Measurements from ENCODE around the gene EP300.
"Not testable (repeated sequence)": the region's sequence is repeated elsewhere in the genome, so short reads cannot be mapped to it uniquely, and the experiment has no call there.

Gene EP300

GRCh38 chr22:41085842-41086241 is 6.5 kb upstream of the EP300 start:
- no peak for DNase-seq (ENCODE audit: low spot score)

GRCh38 chr22:41091132-41092022 is 1.0 kb upstream of the EP300 start:
- peak; percentile 99 for DNase-seq (ENCODE audit: low spot score)

- DNase-seq (ENCODE audit: low spot score), result peak; percentile 49
Observed at GRCh38 chr22:41092847-41093411, 537 bp downstream of the EP300 start.

GRCh38 chr22:41094041-41094593 is 1.7 kb downstream of the EP300 start:
- peak; percentile 57 for DNase-seq (ENCODE audit: low spot score)

- no peak for DNase-seq (ENCODE audit: low spot score)
Observed at GRCh38 chr22:41096391-41096790, 4.0 kb downstream of the EP300 start.

- DNase-seq (ENCODE audit: low spot score), result no peak
Observed at GRCh38 chr22:41096841-41097240, 4.4 kb downstream of the EP300 start.

GRCh38 chr22:41099036-41099435 is 6.6 kb downstream of the EP300 start:
- no peak for DNase-seq (ENCODE audit: low spot score)

DNA sequence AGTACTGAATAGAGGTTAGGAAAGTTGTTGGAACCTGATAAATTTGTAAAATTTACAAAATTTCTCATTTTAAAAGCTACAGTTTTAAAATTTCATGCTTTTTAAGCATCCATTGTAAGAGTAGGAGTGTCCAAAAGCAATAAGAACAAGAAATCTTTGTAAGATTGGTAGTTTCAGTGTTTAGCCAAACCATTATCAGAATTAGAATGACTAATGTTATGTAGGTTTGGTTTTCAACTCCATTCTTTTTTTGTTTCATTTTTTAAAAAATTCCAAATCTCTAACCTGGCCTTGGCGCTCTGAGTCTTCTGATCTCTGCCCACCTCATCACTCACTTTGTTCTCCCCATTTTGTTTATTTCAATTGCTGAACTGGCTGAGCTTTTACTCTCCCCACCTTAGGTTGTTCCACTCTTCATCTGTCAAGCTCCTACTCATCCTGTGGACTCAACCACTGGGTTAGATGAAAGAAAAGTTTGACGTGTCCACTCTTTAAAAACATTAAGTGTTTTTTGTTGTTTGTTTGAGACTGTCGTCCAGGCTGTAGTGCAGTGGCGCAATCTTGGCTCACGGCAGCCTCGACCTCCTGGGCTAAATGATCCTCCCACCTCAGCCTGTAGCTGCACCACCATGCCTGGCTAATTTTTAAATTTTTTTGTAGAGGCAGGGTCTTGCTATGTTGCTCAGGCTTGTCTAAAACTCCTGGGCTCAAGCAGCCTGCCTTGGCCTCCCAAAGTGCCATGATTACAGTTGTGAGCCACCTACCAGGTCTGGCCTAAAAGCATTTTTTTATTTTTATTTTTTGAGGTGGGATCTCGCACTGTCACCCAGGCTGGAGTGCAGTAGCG is 14.0 kb downstream of the EP300 start:
- no peak for DNase-seq (ENCODE audit: low spot score)

DNA sequence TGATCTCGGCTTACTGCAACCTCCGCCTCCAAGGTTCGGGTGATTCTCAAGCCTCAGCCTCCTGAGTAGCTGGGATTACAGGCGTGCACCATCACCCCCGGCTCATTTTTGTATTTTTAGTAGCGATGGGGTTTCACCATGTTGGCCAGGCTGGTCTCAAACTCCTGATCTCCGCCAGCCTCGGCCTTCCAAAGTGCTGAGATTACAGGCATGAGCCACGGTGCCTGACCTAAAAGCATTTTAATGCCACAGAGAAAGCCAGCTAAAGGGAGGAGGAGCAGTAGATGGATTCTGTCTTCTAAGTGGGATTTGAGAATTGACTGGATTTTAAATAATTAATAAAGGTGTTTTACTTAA is 14.6 kb downstream of the EP300 start:
- DNase-seq (ENCODE audit: low spot score), result not testable (repeated sequence)

DNA sequence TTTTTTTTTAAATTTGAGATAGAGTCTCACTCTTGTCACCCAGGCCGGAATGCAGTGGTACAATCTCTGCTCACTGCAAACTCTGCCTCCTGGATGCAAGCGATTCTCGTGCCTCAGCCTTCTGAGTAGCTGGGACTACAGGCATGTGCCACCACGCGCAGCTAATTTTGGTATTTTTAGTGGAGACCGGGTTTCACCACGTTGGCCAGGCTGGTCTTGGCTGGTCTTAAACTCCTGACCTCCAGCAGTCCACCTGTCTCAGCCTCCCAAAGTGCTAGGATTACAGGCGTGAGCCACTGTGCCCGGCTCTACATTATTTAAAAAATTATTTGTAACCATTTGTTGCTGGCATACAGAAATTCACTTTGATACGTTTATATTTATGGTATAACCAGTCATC is 18.6 kb downstream of the EP300 start:
- no peak for DNase-seq (ENCODE audit: low spot score)

GRCh38 chr22:41116342-41116741 is 23.9 kb downstream of the EP300 start:
- no peak for DNase-seq (ENCODE audit: low spot score)

DNA sequence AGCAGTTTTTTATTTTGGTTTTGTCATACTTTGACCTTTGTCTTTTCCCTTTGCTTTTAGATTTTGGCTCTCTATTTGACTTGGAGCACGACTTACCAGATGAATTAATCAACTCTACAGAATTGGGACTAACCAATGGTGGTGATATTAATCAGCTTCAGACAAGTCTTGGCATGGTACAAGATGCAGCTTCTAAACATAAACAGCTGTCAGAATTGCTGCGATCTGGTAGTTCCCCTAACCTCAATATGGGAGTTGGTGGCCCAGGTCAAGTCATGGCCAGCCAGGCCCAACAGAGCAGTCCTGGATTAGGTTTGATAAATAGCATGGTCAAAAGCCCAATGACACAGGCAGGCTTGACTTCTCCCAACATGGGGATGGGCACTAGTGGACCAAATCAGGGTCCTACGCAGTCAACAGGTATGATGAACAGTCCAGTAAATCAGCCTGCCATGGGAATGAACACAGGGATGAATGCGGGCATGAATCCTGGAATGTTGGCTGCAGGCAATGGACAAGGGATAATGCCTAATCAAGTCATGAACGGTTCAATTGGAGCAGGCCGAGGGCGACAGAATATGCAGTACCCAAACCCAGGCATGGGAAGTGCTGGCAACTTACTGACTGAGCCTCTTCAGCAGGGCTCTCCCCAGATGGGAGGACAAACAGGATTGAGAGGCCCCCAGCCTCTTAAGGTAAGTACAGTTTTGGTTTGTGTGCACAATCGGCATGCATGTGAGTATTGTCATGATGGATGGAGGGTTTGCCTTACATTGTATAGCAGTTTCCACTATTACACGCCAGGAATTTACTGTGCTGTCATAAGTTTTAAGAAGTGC is 25.0 kb downstream of the EP300 start:
- DNase-seq (ENCODE audit: low spot score), result no peak

GRCh38 chr22:41123151-41123550 is 30.8 kb downstream of the EP300 start:
- DNase-seq (ENCODE audit: low spot score), result no peak

DNA sequence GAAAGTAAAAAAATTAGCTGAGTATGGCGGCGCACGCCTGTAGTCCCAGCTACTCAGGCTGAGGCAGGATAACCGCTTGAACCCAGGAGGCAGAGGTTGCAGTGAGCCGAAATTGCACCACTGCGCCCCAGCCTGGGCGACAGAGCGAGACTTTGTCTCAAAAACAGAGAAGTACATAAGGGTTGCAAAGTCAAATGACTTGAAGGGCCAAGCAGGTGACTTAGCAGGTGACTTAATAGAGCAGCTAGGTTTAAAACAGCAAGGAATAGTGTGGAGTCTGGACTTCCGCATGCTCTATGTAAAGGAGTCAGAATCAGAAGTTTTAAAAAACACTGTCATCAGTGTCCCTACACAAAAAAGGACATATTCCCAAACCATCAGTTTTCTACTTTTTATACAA is 31.7 kb downstream of the EP300 start:
- DNase-seq (ENCODE audit: low spot score), result no peak

GRCh38 chr22:41127451-41127850 is 35.1 kb downstream of the EP300 start:
- DNase-seq (ENCODE audit: low spot score), result no peak

GRCh38 chr22:41128606-41129005 is 36.2 kb downstream of the EP300 start:
- DNase-seq (ENCODE audit: low spot score), result no peak

- DNase-seq (ENCODE audit: low spot score), result no peak
Observed at GRCh38 chr22:41132550-41132949, 40.2 kb downstream of the EP300 start.

- DNase-seq (ENCODE audit: low spot score), result no peak
Observed at GRCh38 chr22:41140365-41140957, 48.1 kb downstream of the EP300 start.

DNA sequence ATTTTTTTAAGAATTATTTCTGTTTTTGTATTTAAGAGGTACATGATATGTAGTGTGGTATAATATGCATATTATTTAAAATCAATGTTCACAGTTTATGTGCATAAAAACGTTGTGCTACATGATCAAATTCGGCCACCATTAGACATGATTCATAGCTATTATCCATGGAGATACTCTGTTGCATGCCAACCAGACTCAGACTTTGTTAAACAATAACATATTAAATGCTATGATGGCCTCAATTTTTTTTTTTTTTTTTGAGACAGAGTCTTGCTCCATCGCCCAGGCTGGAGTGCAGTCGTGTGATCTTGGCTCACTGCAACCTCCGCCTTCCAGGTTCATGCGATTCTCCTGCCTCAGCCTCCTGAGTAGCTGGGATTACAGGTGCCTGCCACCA is 53.5 kb downstream of the EP300 start:
- not testable (repeated sequence) for DNase-seq (ENCODE audit: low spot score)

DNA sequence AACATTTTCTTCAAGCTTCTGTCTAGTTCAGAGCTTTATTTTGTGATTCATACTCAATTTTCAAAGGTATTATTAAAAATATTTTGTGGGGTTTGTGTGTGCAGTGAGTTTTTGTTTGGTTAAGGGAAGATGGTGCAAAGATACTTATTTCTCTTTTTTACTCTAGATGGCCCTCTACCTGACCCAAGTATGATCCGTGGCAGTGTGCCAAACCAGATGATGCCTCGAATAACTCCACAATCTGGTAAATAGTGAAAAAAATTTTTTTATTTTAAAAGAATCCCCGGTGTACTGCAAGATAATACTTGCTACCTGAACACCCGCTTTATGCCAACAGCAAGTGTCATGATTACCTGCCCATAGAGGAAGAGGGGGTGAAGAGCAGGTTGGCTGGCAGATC is 54.2 kb downstream of the EP300 start:
- peak; percentile 52 for DNase-seq (ENCODE audit: low spot score)

DNA sequence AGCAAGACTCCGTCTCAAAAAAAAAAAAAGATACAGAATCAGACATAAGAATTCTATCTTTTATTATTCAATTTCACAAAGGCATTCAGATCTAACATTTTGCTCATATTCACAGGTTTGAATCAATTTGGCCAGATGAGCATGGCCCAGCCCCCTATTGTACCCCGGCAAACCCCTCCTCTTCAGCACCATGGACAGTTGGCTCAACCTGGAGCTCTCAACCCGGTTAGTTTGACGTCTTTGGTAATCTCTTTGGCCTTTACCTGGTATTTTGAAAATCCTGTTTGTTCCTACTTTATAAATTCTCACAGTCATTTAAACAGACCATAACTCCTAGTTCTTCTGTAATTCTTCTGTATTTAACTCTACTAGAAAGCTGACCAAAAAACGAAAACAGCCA is 55.3 kb downstream of the EP300 start:
- DNase-seq (ENCODE audit: low spot score), result no peak

Data from hematopoietic multipotent progenitor cell treated with erythropoietin and hydrocortisone succinate and interleukin-3 and kit ligand, for 15 days (in vitro differentiated cells).